ENCODE results near the gene GABRA4.

The GABRA4 gene

GRCh38 chr4:46937493-46937892, 55.9 kb downstream of the GABRA4 start:
- Mint-ChIP-seq H3K4me1 (ENCODE audit: low read depth in 2 of 2) (no peaks in the 10 kb centered on the region), H3K27ac (no peak overlapping the region)

GRCh38 chr4:46934726-46935125, 58.7 kb downstream of the GABRA4 start:
- peaks cover 0 to 6% of the 10 kb centered on the region in 2 donors for H3K27me3 Mint-ChIP-seq
- H3K4me3 Mint-ChIP-seq = no peak overlapping the region
- H3K36me3 Mint-ChIP-seq (ENCODE audit: insufficient read depth) = no peaks in the 10 kb centered on the region
- DNase-seq (no peak), ATAC-seq (replicated peaks) (no peak)
- H3K9me3 Mint-ChIP-seq = no peaks in the 10 kb centered on the region
- no peak overlapping the region for H3K27ac Mint-ChIP-seq
- H3K4me1 Mint-ChIP-seq (ENCODE audit: low read depth in 2 of 2) = no peaks in the 10 kb centered on the region

More at GRCh38 chr4:46937493-46937892, 55.9 kb downstream of the GABRA4 start:
- Mint-ChIP-seq H3K4me3 (no peak overlapping the region), H3K36me3 (ENCODE audit: insufficient read depth) (no peaks in the 10 kb centered on the region), H3K27me3 (peaks cover 0 to 6% of the 10 kb centered on the region in 2 donors), H3K9me3 (no peaks in the 10 kb centered on the region)
- no peak for DNase-seq
- no peak for ATAC-seq (replicated peaks)

- Mint-ChIP-seq H3K9me3 (no peaks in the 10 kb centered on the region), H3K36me3 (ENCODE audit: insufficient read depth) (no peaks in the 10 kb centered on the region), H3K4me1 (ENCODE audit: low read depth in 2 of 2) (no peaks in the 10 kb centered on the region), H3K27ac (no peak overlapping the region), H3K4me3 (no peak overlapping the region), H3K27me3 (peaks cover 0 to 6% of the 10 kb centered on the region in 2 donors)
- ATAC-seq (replicated peaks) (no peak), DNase-seq (no peak)
Observed at GRCh38 chr4:46933686-46934085, 59.7 kb downstream of the GABRA4 start.

DNA sequence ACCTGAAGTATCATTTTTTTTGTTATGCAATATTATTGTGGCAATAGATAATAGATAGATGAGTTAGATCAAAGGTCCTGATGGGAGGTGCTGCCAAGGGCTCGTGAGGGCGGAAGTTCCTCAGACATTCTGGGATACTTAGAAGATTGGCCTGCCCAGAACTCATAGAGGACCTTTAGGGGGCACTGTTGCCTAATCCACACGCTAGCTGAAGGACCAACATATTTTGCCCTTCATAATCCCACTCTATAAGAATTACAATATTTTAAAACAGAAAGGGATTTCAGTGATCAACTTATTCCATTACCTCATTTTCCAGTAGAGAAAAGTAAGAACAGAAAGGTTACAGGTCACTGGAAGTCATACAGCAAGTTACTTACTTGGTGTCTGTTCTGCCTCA, 61.4 kb downstream of the GABRA4 start:
- H3K4me3 Mint-ChIP-seq = no peak overlapping the region
- peak; percentile 54 for ATAC-seq (replicated peaks)
- H3K4me1 Mint-ChIP-seq (ENCODE audit: low read depth in 2 of 2) = no peaks in the 10 kb centered on the region
- peaks cover 0 to 13% of the 10 kb centered on the region in 2 donors for H3K27me3 Mint-ChIP-seq
- H3K9me3 Mint-ChIP-seq = no peaks in the 10 kb centered on the region
- H3K36me3 Mint-ChIP-seq (ENCODE audit: insufficient read depth) = no peaks in the 10 kb centered on the region
- no peak overlapping the region for H3K27ac Mint-ChIP-seq
- DNase-seq = no peak

GRCh38 chr4:46930891-46931290, 62.5 kb downstream of the GABRA4 start:
- Mint-ChIP-seq H3K27ac (no peak overlapping the region), H3K4me3 (no peak overlapping the region), H3K4me1 (ENCODE audit: low read depth in 2 of 2) (no peaks in the 10 kb centered on the region), H3K36me3 (ENCODE audit: insufficient read depth) (no peaks in the 10 kb centered on the region), H3K27me3 (peaks cover 0 to 19% of the 10 kb centered on the region in 2 donors), H3K9me3 (no peaks in the 10 kb centered on the region)
- DNase-seq (no peak), ATAC-seq (replicated peaks) (no peak)

- H3K36me3 Mint-ChIP-seq (ENCODE audit: insufficient read depth) = no peaks in the 10 kb centered on the region
- H3K4me1 Mint-ChIP-seq (ENCODE audit: low read depth in 2 of 2) = no peaks in the 10 kb centered on the region
- no peak overlapping the region for H3K27ac Mint-ChIP-seq
- H3K9me3 Mint-ChIP-seq = no peaks in the 10 kb centered on the region
- no peak for ATAC-seq (replicated peaks)
- peaks cover 0 to 15% of the 10 kb centered on the region in 2 donors for H3K27me3 Mint-ChIP-seq
- DNase-seq = no peak
- no peak overlapping the region for H3K4me3 Mint-ChIP-seq
Observed at GRCh38 chr4:46927201-46927600, 66.2 kb downstream of the GABRA4 start.

DNA sequence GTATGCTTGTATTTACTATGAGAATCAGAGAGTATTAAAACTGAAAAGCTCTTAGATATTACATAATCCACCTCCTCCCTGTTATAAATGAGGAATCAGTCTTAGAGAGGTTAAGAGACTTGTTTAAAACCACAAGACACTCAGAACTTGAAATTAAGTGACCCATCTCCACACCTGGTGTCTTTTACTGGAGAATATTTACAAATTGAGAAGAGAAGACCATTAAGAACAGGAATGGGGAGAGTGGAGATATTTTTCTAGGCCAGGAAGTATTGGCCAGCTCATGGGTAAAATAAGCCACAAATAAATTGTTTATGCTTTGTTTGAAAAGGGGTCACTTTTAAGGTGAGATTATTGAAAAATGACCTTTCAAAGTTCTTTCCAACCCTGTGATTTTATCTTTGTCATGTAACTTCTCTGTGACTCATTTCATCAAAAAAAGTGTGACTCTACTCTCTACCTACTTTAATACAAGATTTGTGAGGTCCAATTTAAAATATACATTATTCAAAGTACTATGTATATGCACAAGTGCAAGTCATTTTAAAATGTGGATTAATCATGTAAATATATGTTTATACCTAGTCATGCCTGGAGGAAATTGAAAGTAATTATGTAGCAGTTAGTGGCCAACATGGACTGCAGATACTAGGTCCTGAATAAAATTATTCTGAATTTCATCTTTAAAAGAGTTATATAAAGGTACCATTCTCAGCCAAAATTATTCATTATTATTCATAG, 68.4 kb downstream of the GABRA4 start:
- Mint-ChIP-seq H3K36me3 (ENCODE audit: insufficient read depth) (no peaks in the 10 kb centered on the region), H3K27me3 (peaks cover 0 to 15% of the 10 kb centered on the region in 2 donors)

GRCh38 chr4:46922205-46922604, 71.2 kb downstream of the GABRA4 start:
- Mint-ChIP-seq H3K27ac (no peak overlapping the region), H3K36me3 (ENCODE audit: insufficient read depth) (no peaks in the 10 kb centered on the region), H3K27me3 (peaks cover 0 to 12% of the 10 kb centered on the region in 2 donors), H3K4me3 (no peak overlapping the region), H3K9me3 (no peaks in the 10 kb centered on the region), H3K4me1 (ENCODE audit: low read depth in 2 of 2) (no peaks in the 10 kb centered on the region)
- ATAC-seq (replicated peaks) = no peak
- no peak for DNase-seq

More for the DNA sequence above, 68.4 kb downstream of the GABRA4 start:
- DNase-seq (no peak), ATAC-seq (replicated peaks) (no peak)
- H3K9me3 Mint-ChIP-seq = no peaks in the 10 kb centered on the region
- no peak overlapping the region for H3K4me3 Mint-ChIP-seq
- no peak overlapping the region for H3K27ac Mint-ChIP-seq
- no peaks in the 10 kb centered on the region for H3K4me1 Mint-ChIP-seq (ENCODE audit: low read depth in 2 of 2)

GRCh38 chr4:46909078-46909477, 84.3 kb downstream of the GABRA4 start, which contains the start of gene COX7B2:
Gene COX7B2 (minus strand): TSS chr4:46909245. CDS start chr4:46735192, 174,053 bp downstream.
- no peaks in the 10 kb centered on the region for H3K4me1 Mint-ChIP-seq (ENCODE audit: low read depth in 2 of 2)

DNA sequence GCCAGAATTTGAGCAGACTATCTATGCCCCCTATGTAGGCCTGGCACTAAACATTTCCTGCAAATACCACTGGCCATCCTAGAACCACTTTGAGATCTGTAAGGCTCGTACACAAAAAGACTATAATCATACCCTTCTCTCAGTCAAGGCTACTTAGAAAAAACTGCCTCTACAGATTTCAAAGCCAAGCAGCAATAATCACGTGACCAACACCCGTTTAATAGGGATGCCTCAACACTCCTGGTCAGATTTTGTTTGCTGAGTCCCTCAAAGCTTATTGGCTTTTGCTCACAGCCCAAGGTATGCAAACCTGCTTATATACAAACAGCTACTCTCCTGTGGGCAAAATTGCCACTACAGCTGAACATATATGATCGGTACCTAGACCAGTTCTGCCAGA, 85.2 kb downstream of the GABRA4 start:
- ATAC-seq (replicated peaks) (no peak), DNase-seq (no peak)
- Mint-ChIP-seq H3K36me3 (ENCODE audit: insufficient read depth) (no peaks in the 10 kb centered on the region), H3K27ac (no peak overlapping the region), H3K4me1 (ENCODE audit: low read depth in 2 of 2) (no peaks in the 10 kb centered on the region), H3K27me3 (no peaks in the 10 kb centered on the region), H3K4me3 (no peak overlapping the region), H3K9me3 (no peaks in the 10 kb centered on the region)

More at GRCh38 chr4:46909078-46909477, 84.3 kb downstream of the GABRA4 start, which contains the start of gene COX7B2:
- no peaks in the 10 kb centered on the region for H3K9me3 Mint-ChIP-seq
- ATAC-seq (replicated peaks) (no peak), DNase-seq (no peak)
- H3K36me3 Mint-ChIP-seq (ENCODE audit: insufficient read depth) = no peaks in the 10 kb centered on the region
- no peaks in the 10 kb centered on the region for H3K27me3 Mint-ChIP-seq
- H3K27ac Mint-ChIP-seq = no peak within 1 kb of the TSS
- H3K4me3 Mint-ChIP-seq = no peak within 1 kb of the TSS

GRCh38 chr4:46900082-46900481, 93.3 kb downstream of the GABRA4 start:
- Mint-ChIP-seq H3K4me1 (ENCODE audit: low read depth in 2 of 2) (no peaks in the 10 kb centered on the region), H3K27me3 (no peaks in the 10 kb centered on the region), H3K27ac (no peak overlapping the region), H3K36me3 (ENCODE audit: insufficient read depth) (no peaks in the 10 kb centered on the region), H3K4me3 (no peak overlapping the region), H3K9me3 (no peaks in the 10 kb centered on the region)
- no peak for ATAC-seq (replicated peaks)
- DNase-seq = no peak

GRCh38 chr4:46894826-46895225, 98.6 kb downstream of the GABRA4 start:
- DNase-seq (no peak), ATAC-seq (replicated peaks) (no peak)
- Mint-ChIP-seq H3K4me1 (ENCODE audit: low read depth in 2 of 2) (no peaks in the 10 kb centered on the region), H3K27me3 (peaks cover 0 to 9% of the 10 kb centered on the region in 2 donors), H3K4me3 (no peak overlapping the region), H3K27ac (no peak overlapping the region), H3K9me3 (no peaks in the 10 kb centered on the region), H3K36me3 (ENCODE audit: insufficient read depth) (no peaks in the 10 kb centered on the region)

- no peaks in the 10 kb centered on the region for H3K4me1 Mint-ChIP-seq (ENCODE audit: low read depth in 2 of 2)
- no peaks in the 10 kb centered on the region for H3K9me3 Mint-ChIP-seq
- no peak for DNase-seq
- H3K4me3 Mint-ChIP-seq = no peak overlapping the region
- no peak for ATAC-seq (replicated peaks)
- H3K27me3 Mint-ChIP-seq = peaks cover 0 to 27% of the 10 kb centered on the region in 2 donors
- no peak overlapping the region for H3K27ac Mint-ChIP-seq
- H3K36me3 Mint-ChIP-seq (ENCODE audit: insufficient read depth) = no peaks in the 10 kb centered on the region
Observed at GRCh38 chr4:46890056-46890455, 103.3 kb downstream of the GABRA4 start.

DNA sequence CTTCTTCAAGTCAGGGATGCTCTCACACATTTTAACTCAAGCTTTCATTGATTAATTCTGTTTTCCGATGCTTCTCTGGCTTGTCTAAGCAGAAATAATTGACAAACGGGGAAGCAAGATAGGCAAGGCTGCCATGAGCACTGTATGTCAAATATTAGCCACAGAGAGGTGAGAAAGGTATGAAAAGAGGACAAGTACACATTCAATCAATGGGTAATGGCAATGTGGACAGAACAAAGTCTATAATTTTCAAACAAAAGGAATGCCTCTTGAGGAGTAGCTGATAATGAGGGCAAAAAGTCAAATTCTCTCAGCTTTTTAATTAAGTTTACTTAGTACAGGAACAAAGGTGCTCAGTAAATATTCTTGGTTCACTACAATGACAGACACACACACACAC, 104.0 kb downstream of the GABRA4 start:
- Mint-ChIP-seq H3K4me1 (ENCODE audit: low read depth in 2 of 2) (no peaks in the 10 kb centered on the region), H3K4me3 (no peak overlapping the region), H3K36me3 (ENCODE audit: insufficient read depth) (no peaks in the 10 kb centered on the region), H3K27me3 (peaks cover 0 to 27% of the 10 kb centered on the region in 2 donors), H3K9me3 (no peaks in the 10 kb centered on the region), H3K27ac (no peak overlapping the region)
- ATAC-seq (replicated peaks) (no peak), DNase-seq (no peak)

Measured in effector memory CD8-positive, alpha-beta T cell (primary cell).